Suppressor macrophage (primary cell): ENCODE measurements around the gene HSFY1.
"Not testable (repeated sequence)": the region's sequence is repeated elsewhere in the genome, so short reads cannot be mapped to it uniquely, and the experiment has no call there.

Source experiments
- DNase-seq, 4 experiments: peaks; one replicate each; pipeline ENCODE4 v3.0.0-alpha.2; 2020 to 2022
- total RNA-seq, 17 experiments: gene quantifications; one replicate each; lab custom pipeline; 2026; ENCODE audit warnings: mixed read lengths in 6 of 17, inconsistent platforms in 3 of 17; lab: John Stamatoyannopoulos, UW

HSFY1 gene, protein sequence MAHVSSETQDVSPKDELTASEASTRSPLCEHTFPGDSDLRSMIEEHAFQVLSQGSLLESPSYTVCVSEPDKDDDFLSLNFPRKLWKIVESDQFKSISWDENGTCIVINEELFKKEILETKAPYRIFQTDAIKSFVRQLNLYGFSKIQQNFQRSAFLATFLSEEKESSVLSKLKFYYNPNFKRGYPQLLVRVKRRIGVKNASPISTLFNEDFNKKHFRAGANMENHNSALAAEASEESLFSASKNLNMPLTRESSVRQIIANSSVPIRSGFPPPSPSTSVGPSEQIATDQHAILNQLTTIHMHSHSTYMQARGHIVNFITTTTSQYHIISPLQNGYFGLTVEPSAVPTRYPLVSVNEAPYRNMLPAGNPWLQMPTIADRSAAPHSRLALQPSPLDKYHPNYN
- total RNA-seq = 0 reads per million in 17 experiments

DNA sequence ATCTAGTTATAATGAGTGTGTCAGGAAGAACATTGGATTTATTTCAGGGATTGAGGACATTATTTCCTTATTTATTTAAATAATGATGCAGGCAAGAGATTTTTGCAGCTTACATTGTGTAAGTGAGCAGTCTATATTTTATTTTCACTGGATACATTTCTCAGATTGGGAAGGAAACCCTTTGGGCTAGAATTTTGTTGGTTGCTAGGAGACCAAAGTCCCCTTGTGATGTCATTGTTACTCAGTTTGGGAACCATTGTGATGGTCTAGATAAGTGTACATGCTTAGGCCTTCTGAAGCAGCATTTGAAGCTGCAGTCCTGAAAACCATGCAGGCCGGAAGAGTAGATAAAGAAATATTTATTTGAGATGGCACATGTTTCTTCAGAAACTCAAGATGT, at the start of gene HSFY1:
Gene HSFY1 (plus strand): TSS at position 301 of the 400 bp plus-strand sequence. CDS start 68 bp downstream, at position 369.
- DNase-seq = not testable (repeated sequence)

DNA sequence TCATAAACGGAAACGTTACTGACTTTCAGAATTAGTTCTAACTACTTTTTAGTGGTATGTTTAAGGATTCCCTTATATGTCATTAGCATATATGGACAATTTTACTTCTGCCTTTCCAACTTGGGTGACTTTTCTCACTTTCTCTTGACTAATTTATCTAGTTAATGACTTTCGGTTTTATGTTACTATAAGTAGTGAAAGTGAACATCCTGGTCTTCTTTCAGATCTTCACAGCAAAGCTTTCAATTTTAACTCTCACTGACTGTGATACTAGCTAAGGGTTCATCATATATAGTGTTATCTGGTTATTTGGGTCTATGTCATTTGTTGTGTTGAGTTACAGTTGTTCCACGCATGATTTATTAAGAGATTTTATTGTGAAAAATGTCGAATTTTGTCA, 42.3 kb upstream of the HSFY1 start:
- DNase-seq = not testable (repeated sequence)

DNA sequence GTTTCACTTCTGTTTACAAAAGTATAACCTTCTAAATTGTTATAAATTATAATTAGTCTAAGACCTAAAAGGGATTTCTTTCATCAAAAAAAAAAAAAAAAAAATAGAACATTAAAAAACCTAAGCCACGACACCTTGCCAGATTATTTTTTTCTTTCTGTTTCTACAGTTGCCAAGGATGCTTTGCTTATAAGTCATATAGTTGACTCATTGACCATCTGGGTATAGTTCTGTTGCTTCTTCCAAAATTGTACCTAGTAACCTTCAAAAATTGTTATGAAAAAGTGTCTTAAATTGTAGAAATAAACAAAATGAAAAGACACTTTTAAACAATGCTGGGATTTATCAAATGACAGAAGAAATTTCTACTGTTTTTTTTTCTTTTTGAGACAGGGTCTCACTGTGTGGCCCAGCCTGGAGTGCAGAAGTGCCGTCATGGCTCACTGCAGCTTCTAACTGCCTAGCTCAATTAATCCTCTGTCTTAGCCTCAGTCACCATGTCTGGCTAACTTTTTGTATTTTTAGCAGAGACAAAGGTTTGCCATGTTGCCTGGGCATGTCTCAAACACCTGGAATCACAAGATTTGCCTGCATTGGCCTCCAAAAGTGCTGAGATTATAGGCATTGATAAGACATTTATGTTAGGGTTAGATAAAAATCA, 15.4 kb upstream of the HSFY1 start:
- DNase-seq = not testable (repeated sequence)

DNA sequence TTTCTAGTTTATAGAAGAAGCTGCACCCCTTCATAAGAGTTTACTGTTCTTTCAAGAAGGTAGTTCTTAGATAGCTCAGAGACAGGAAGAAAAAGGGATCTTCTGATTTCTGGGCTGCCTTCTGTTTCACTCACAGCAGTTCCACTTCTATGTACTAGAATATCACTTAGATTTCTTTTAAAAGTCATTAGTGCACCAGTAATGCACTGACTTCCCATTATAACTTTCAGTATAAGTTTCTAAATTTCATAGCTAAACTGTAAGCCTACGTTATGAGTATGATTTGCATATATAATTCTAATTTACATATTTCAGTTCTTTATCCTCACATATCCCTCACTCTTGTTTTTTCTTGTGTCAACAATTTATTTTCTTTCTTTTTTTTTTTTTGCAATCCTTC, 7.6 kb upstream of the HSFY1 start:
- DNase-seq = not testable (repeated sequence)

DNA sequence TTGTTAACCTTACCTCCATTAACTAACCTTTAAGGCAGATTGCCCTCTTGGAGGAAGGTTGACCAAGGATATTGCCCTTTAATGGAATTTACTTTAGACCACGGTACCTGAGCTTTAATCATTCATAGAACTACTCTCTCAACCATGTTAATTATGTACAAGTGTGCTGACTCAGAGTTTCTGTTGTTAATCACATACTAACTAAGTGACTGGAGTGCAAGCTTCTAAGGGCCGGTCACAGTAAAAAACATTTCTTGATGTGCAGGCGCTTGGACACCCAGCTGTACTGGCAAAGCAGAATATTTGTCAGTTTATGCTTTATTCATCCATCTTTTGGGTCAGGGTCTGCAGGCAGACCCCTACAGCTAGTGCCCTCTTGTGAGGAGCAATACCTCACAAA, 6.6 kb downstream of the HSFY1 start:
- not testable (repeated sequence) for DNase-seq

DNA sequence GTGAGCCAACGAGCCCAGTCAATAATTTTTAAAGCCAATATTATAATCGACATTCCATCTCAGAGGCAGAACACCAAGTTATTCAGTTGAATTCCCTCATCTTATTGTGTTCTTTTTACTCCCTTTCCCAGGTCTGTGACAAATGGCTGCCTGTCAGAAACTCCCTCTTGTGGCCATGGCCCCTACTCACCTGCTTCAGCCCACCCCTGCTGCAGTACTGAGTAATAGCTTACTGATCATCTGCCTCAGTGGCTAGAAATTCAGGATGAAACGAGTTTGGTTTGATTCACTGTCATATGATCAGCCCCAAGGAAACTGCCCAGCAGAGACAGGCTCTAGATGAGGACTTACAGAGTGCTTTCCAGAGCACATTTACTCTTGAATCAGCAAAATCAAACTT, 19.4 kb downstream of the HSFY1 start:
- not testable (repeated sequence) for DNase-seq
